GM18517 (cell line): Measurements from ENCODE around the gene IGF2BP3.
"Not testable (repeated sequence)": the region's sequence is repeated elsewhere in the genome, so short reads cannot be mapped to it uniquely, and the experiment has no call there.

Experiments
- ATAC-seq: cut with Tn5 transposase; IDR thresholded peaks from one replicate; pipeline ENCODE4 v1.9.1; 2021; ENCODE audit warnings: mild to moderate bottlenecking, moderate library complexity; ENCODE audit not compliant: unreplicated experiment

Gene IGF2BP3

GRCh38 chr7:23426876-23427275, 43.4 kb downstream of the IGF2BP3 start:
- no peak for ATAC-seq

GRCh38 chr7:23422909-23423308, 47.4 kb downstream of the IGF2BP3 start:
- ATAC-seq = no peak

- no peak for ATAC-seq
Measured at GRCh38 chr7:23422384-23422783, 47.9 kb downstream of the IGF2BP3 start.

GRCh38 chr7:23419845-23420244, 50.4 kb downstream of the IGF2BP3 start:
- ATAC-seq = no peak

GRCh38 chr7:23419160-23419559, 51.1 kb downstream of the IGF2BP3 start:
- ATAC-seq = no peak

- ATAC-seq = no peak
Measured at GRCh38 chr7:23418046-23418445, 52.2 kb downstream of the IGF2BP3 start.

GRCh38 chr7:23415198-23415597, 55.1 kb downstream of the IGF2BP3 start:
- no peak for ATAC-seq

- ATAC-seq = peak; percentile 92
Measured at GRCh38 chr7:23410446-23411183, 59.7 kb downstream of the IGF2BP3 start.

- not testable (repeated sequence) for ATAC-seq
Measured at GRCh38 chr7:23406564-23406963, 63.7 kb downstream of the IGF2BP3 start.

- ATAC-seq = no peak
Measured at GRCh38 chr7:23405240-23405618, 65.1 kb downstream of the IGF2BP3 start.

GRCh38 chr7:23404546-23405239, 65.6 kb downstream of the IGF2BP3 start:
- ATAC-seq = no peak

- ATAC-seq = no peak
Measured at GRCh38 chr7:23403970-23404369, 66.3 kb downstream of the IGF2BP3 start.

- ATAC-seq = not testable (repeated sequence)
Measured at GRCh38 chr7:23398090-23398489, 72.2 kb downstream of the IGF2BP3 start.

- no peak for ATAC-seq
Measured at GRCh38 chr7:23397241-23397640, 73.0 kb downstream of the IGF2BP3 start.

GRCh38 chr7:23396222-23397015, 73.9 kb downstream of the IGF2BP3 start:
- ATAC-seq = no peak

GRCh38 chr7:23394488-23395171, 75.7 kb downstream of the IGF2BP3 start:
- ATAC-seq = no peak

GRCh38 chr7:23393636-23394035, 76.7 kb downstream of the IGF2BP3 start:
- no peak for ATAC-seq

- ATAC-seq = no peak
Measured at GRCh38 chr7:23389701-23390100, 80.6 kb downstream of the IGF2BP3 start.

- no peak for ATAC-seq
Measured at GRCh38 chr7:23387583-23387982, 82.7 kb downstream of the IGF2BP3 start.

- ATAC-seq = peak; percentile 60
Measured at GRCh38 chr7:23385140-23385539, 85.2 kb downstream of the IGF2BP3 start.

GRCh38 chr7:23383225-23383624, 87.1 kb downstream of the IGF2BP3 start:
- ATAC-seq = no peak
